Measurements from ENCODE around the gene LDLRAD1.
"Not testable (repeated sequence)": the region's sequence is repeated elsewhere in the genome, so short reads cannot be mapped to it uniquely, and the experiment has no call there.

LDLRAD1 gene

DNA sequence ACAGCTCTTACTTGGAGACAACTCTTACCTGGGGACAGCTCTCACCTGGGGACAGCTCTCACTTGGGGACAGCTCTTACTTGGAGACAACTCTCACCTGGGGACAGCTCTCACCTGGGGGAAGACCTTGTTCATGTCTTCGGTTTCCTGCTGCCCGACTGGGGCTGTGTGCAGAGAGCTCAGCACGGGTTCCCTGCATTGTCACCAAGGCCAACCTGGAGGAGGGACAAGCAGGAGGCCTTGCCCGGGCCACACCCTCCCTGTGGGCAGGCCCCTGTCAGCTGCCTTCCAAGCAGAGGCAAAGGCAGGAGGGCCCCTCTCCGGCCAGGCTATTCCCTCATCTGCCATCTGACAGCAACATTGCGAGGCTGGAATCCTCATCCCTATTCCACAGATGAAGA is at the start of gene LDLRAD1:
Gene LDLRAD1, minus strand, starts transcription at position 208 of the 400 bp plus-strand sequence. Its CDS starts 74 bp downstream, at position 134.
- no peak for DNase-seq

- DNase-seq, result no peak
Observed at GRCh38 chr1:54064299-54064698, 46.3 kb upstream of the LDLRAD1 start.

GRCh38 chr1:54054438-54054749 is 36.4 kb upstream of the LDLRAD1 start:
- no peak for DNase-seq

DNA sequence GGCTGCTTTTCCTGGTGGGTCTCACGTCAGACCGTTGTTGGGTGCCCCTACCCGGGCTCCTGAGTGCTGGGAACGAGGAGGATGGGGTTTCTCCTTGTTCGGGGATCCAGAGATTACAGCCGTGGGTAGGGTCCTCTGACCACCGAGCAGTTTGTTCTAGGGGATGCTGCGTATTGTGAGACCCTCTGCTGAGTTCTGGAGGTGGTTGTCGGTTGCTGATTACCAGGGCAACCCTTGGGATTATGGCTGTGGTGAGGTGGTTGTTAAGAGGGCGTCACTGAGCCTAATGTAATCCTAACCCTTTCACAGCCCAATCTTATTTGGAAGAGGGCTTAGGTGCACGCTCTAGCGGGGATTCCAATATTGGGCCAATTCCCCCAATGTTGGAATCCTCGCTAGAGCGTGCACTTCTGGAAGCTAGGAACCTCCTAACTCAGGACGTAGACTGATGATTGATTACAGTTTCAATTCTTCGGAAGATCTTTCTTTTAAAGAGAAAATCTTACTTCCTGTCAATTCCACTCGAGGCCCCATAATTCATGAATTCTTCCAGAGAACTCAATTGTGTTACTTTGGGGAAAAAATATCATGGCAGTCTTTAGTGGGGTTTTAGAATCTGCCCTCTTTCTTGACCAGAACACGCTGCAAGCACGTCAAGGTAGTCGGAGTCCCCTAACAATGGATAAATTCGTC is 35.9 kb upstream of the LDLRAD1 start:
- no peak for DNase-seq

DNA sequence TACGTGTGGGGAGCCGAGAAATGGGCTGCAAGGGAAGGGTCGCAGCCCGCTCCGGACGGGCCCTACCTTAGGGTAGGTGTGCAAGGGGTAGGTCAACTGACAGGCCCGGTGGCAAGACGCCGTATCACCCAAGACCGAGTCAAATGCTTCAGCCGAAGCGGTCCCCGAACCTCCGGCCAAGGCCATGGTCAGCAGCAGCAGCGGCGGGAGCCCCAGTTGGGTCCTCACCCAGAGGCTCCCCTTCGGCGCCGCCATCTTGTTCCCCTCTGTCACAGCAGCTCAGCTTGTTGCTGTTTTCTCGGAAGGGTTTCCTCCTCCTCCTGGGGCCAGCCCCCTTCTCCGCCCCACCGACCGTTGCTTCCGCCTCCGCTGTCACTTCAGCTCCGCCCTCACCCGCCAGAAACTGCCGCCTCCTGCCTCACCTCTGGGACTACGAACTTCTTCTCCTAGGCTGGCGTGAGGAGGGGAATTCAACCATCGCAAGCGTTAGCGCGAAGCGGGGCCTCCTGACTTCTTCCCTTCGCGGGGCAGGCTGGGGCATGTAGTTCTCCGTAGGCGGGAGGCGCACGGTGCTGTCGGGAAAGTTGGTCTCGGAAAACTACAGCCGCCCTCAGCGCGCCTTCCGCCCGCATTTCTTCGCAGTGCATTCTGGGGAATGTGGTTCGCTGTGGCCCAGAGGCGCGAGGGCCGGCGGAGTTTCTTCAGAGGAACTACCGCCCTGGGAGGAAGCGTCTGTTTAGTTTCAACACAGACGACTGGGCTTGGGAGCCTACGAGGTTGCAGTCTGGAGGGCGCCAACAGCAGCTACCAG is 35.2 kb upstream of the LDLRAD1 start, which contains the start of the genes TCEANC2 and TMEM59:
Gene TCEANC2, plus strand, starts transcription at position 675 of the 811 bp plus-strand sequence. CDS start 815 bp downstream, outside the sequence.
Gene TMEM59, minus strand, starts transcription at position 271 of the 811 bp plus-strand sequence. Its CDS starts 16 bp downstream, at position 255.
- DNase-seq, result peak; percentile 95

DNA sequence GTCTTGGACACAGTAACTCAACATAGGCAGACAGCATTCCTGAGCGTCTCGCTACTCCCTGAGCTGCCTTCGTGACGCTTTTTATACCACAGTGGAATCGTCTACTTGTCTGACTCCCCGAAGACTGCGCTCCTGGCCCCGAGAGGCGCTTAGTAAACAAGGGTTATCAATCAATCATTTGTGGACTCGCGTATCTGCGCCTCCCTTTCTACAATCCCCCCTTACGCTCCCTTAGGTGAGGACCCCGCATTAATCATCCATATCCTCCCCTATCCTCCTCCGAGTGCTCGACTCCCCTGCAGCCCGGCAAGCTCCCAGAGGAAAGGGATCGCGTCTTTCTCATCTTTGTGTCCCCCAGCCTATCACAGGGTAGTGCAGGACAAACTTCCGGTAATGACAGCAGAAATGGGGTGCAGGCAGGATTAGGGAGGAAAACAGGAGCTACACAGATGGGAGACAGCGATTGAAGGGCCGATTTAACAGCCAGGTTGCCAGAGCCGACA is 34.5 kb upstream of the LDLRAD1 start:
- DNase-seq, result peak; percentile 12

GRCh38 chr1:54051933-54052430 is 34.0 kb upstream of the LDLRAD1 start:
- no peak for DNase-seq

- DNase-seq, result not testable (repeated sequence)
Observed at GRCh38 chr1:54050435-54050834, 32.4 kb upstream of the LDLRAD1 start.

DNA sequence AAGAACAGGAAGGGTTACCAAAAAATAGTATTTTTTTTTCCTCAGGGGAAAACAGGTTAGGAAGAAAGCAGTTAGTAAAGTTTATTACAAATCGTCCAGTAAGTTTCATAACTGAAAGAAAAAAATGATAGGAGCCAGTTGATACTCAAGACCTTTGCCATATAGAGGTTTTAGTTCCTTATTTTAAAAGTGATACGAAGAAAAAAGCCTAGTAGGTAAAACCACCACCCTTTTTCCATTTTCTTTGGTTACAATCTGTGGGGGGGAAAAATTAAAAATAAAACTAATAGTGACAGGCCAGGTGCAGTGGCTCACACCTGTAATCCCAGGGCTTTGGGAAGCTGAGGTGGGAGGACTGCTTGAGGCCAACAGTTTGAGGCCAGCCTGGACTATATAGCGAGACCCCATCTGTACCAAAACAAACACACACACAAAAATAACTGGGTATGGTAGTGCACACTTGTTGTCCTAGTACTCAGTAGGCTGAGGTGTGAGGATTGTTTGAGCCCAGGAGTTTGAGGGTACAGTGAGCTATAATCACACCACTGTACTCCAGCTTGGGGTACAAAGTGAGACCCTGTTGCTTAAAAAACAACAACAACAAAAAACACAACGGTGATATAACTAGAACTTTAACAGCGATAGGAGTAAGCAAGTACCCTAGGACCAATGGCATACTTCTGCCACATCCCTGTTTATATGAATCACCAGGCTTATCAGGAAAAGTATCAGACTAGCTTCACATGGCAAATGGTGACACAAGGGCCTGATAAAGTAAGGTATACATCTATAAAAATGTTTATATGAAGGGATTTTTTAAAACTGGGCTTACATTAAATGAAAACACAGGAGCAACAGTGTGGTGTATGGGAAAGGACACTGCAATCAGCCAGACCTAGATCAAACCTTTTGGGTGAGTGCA is 29.7 kb upstream of the LDLRAD1 start:
- no peak for DNase-seq

- DNase-seq, result no peak
Observed at GRCh38 chr1:54046671-54047383, 28.8 kb upstream of the LDLRAD1 start.

GRCh38 chr1:54045496-54045895 is 27.5 kb upstream of the LDLRAD1 start:
- DNase-seq, result no peak

GRCh38 chr1:54041806-54042205 is 23.8 kb upstream of the LDLRAD1 start:
- no peak for DNase-seq

DNA sequence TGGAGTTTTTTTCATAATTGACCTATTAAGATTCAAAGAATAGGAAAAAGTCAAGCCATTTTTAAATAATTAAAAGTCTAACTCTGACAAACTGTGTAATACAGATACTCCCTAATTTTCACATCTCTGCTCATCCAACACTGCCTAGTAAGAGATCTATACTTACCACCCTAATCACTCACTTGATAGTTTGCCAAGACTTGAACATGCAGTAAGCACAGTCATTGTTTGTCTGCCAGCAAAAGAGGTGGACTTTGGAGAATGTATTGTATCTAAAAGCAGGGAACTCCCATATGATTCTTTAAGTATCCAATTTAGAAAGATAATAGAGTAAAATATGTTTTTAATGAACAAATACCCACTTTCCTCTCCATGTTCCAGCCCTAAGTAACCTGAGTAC is 19.5 kb upstream of the LDLRAD1 start:
- DNase-seq, result no peak

DNA sequence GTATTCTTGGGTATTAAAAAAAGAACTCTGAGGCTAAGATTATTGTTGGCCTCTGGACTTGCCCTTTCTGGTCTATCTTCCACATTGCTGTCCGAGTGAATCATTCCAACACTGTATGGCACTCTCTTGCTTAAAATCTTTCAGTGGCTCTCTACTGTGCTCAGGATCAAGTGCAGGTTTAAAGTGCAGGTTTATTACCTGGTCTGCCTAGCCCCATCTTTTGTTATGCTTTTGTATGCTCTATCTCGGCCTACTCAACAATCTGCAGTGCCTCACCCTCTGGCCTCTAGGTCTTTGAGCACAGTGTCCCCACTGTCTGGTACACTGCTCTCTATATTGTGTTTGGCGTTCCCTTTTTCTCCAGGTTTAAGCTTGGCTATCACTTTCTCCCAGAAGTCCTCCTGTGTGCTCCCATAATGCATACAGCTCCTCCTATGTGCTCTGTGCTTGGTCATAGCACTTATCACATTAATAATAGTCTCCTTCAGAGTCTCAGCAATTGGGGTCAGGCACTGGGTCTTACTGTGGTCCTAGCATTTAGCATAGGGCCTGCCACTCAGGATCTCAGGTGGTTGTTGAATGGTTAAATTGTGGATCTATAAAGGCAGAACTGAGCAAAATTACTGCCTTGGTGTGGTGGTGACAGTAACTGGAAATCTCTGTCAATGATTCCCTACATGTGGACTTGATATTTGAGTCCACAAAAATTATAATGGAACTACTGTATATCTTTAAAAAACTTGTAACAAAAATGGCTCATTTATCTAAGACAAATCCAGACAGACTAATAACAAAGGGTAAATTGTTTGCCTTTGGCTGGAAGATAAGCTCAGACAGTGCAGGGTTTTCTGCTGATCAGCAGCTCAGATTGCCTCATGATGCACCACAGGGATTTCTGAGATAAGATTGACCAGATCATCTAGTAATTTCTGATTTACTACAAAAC is 10.6 kb upstream of the LDLRAD1 start:
- no peak for DNase-seq

DNA sequence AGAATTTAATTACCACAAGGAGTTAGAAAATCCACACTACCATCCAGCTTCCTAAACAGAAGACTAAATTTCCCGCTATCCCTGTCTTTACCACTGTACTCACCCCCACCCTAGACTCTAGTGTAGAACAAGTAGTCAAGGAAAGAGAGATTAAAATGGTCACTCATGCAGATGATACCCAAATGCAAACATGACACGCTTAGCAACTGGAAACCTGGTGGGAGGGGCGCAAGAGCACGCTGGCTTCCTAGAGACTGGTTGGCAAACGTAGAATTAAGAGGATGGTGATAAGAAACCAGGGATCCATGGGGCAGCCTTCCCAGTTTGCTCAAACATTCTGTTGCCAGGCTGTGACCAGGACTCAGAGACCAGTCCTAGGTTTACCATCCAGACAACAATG is 9.9 kb upstream of the LDLRAD1 start:
- DNase-seq, result no peak

GRCh38 chr1:54024811-54025210 is 6.8 kb upstream of the LDLRAD1 start:
- not testable (repeated sequence) for DNase-seq

DNA sequence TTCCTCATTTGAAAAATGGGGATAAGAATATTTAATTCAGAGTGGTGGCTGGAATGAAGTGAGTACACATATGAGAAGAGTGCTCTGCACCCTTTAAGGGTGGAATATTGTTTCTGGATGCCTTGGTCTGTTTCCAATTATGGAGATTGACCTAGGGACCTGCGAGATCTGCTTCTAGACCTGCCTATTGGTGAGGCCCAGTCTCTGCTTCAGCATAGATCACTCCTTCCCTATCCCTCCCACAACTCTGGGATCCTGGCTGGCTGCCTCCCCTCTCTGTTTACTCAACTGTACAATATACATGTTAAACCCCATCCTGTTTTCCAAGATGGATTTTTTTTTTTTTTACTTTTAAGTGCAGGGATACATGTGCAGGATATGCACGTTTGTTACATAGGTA is 6.4 kb upstream of the LDLRAD1 start:
- DNase-seq, result no peak

DNA sequence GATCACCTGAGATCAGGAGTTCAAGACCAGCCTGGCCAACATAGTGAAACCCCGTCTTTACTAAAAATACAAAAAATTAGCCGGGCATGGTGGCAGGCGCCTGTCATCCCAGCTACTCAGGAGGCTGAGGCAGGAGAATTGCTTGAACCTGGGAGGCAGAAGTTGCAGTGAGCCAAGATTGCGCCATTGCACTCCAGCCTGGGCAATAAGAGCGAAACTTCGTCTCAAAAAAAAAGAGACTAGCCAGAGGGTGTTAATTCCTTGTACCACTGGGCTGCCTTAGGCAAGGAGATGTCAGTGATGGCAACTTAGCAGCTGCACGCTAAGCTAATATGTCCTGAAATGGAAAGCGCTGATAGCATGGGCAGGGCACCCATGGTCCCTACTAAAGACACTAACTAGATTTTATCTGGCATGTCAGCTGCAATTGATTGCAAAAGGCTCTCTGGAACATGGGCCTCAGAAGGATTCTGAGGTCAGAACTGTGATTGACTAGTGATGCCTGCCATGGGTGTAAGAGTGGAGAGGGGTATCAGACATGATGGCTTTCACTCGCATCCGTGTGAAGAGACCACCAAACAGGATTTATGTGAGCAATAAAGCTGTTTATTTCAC is 1.7 kb upstream of the LDLRAD1 start:
- DNase-seq, result not testable (repeated sequence)

DNA sequence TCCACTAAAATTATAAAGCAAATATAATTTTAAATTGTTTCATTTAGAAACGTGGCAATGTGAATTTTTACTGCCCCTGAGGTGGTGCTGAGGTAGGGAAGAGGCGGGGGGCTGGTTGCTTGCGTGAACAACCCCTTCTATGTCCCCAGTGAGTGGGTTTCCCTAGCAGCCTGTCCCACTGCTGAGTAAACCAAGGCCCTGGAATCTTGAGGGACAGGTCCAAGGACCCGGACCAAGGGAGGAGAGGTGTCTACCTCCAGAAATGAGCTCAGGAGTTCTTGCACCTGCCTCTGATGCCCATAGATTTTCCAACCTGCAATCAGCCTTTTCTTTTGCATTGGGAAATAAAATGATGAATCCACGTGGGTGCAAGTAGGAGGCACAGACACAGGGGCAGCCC is 649 bp upstream of the LDLRAD1 start:
- no peak for DNase-seq

Measured in activated CD4-positive, alpha-beta T cell treated with anti-CD3 and anti-CD28 coated beads, Interleukin-2, amount 50 U/mL, for 1 hour (primary cell).